Spleen (tissue), 7 donors: ENCODE data around the gene C17orf114.

ENCODE experiments used
- POLR2AphosphoS5 ChIP-seq, 3 donors: sonication (generic); formaldehyde crosslinking; IDR thresholded peaks; one replicate each; pipeline ENCODE4 v1.5.1; 2017; ENCODE audit warnings: antibody characterized with exemption in 3 of 3
- TF ChIP-seq, protein P1 (sequence below), 11 experiments: fragments of 200-600 bp in 7 of 11; fragments of 450-650 bp in 4 of 11; sonication (generic) in 4 of 11; IDR thresholded peaks in 8 of 11; conservative IDR thresholded peaks in 3 of 11; 1 replicate in 7 of 11; 2 replicates in 4 of 11; pipeline versions ENCODE4 v1.4.0 to v1.8.0; 2016 to 2021; ENCODE audit warnings: antibody characterized with exemption in 11 of 11, inconsistent platforms in 4 of 11, mild to moderate bottlenecking in 1 of 11
- donor health status: DM: no; HTN: no; CAD: no; lungs with moderate emphysema.
- donor health status: DM: no; HTN: no; CAD: no.
- donor health status: DM: no; HTN: no; CAD: no.

DNA sequence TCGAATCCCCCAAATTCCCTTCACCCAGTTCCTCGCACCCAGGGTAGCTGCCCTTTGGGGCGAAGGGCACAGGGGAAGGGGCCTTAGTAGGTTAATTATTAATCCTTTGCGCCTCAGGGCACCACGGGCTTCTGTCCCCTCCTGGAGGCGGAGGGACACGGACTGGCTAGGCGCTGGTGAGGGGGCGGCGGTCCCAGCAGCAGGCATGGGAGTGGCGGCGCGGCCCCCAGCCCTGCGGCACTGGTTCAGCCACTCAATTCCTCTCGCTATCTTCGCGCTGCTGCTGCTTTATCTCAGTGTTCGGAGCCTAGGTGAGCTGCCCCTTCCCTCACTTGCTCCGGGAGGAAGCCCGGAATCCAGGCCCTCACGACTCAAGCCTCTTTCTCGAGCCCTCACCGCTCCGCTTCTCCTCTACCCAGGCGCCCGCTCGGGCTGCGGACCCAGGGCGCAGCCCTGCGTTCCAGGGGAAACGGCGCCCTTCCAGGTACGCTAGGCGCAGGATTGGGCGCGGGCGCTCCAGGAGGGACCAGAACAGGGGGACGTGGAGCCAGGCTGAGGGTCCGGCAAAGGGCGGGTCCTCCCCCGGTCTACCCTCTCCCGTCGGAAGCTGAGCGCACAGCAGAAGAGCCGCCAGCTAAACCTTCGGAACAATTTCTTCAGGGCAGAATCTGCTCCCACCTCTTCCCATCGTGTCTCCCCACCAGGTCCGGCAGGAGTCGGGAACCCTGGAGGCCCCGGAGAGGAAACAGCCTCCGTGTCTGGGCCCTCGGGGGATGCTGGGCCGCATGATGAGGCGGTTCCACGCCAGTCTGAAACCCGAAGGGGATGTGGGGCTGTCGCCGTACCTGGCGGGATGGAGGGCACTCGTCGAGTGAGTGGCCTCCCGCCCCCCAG, 13.1 kb downstream of the C17orf114 start, which contains the start of gene GLTPD2:
- TF ChIP-seq, protein P1, sequence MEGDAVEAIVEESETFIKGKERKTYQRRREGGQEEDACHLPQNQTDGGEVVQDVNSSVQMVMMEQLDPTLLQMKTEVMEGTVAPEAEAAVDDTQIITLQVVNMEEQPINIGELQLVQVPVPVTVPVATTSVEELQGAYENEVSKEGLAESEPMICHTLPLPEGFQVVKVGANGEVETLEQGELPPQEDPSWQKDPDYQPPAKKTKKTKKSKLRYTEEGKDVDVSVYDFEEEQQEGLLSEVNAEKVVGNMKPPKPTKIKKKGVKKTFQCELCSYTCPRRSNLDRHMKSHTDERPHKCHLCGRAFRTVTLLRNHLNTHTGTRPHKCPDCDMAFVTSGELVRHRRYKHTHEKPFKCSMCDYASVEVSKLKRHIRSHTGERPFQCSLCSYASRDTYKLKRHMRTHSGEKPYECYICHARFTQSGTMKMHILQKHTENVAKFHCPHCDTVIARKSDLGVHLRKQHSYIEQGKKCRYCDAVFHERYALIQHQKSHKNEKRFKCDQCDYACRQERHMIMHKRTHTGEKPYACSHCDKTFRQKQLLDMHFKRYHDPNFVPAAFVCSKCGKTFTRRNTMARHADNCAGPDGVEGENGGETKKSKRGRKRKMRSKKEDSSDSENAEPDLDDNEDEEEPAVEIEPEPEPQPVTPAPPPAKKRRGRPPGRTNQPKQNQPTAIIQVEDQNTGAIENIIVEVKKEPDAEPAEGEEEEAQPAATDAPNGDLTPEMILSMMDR (IDR thresholded peaks at IDR 0.05 in 8 of 11, conservative IDR thresholded peaks at IDR 0.05 in 3 of 11) = no peak
- no peak for TF ChIP-seq POLR2AphosphoS5 (IDR thresholded peaks at IDR 0.05)
